Activated CD8-positive, alpha-beta memory T cell treated with anti-CD3 and anti-CD28 coated beads, Interleukin-2, amount 10 ng/mL, durations not matched to agents 7 days and 5 days (primary cell): ENCODE data around the gene CDK5. TPM values are rescaled to one million over a fixed set of nuclear protein-coding genes. Genes with fewer than 3 reads are reported as not detected.

Experiments
- ATAC-seq: fragments of 150-1000 bp; cut with Tn5 transposase; one replicate; pipeline ENCODE4 v1.10.0; 2021; ENCODE audit warnings: moderate library complexity
- CTCF ChIA-PET: fragments of 350-600 bp; sonication (Branson Sonifier 250); formaldehyde crosslinking; loops from one replicate; lab custom pipeline; 2021; ENCODE audit warnings: antibody characterized with exemption; lab: Charles Lee
- DNase-seq: peaks from one replicate; pipeline ENCODE4 v3.0.0-alpha.2; 2020
- H3K27ac Mint-ChIP-seq: one replicate; pipeline ENCODE4 v1.8.0; 2021; ENCODE audit warnings: mild to moderate bottlenecking, mixed read lengths
- H3K27me3 Mint-ChIP-seq: one replicate; pipeline ENCODE4 v1.8.0; 2021; ENCODE audit warnings: mixed read lengths
- H3K36me3 Mint-ChIP-seq: one replicate; pipeline ENCODE4 v1.8.0; 2021; ENCODE audit warnings: mild to moderate bottlenecking, mixed read lengths
- H3K4me1 Mint-ChIP-seq: one replicate; pipeline ENCODE4 v1.8.0; 2021; ENCODE audit warnings: mixed read lengths
- H3K4me3 Mint-ChIP-seq: one replicate; pipeline ENCODE4 v1.8.0; 2021; ENCODE audit warnings: mild to moderate bottlenecking, moderate library complexity, mixed read lengths
- H3K9me3 Mint-ChIP-seq: one replicate; pipeline ENCODE4 v1.8.0; 2022; ENCODE audit warnings: low read depth, mixed read lengths
- total RNA-seq, 2 experiments: library from RNA; stranded (reverse); gene quantifications; one replicate each; pipeline ENCODE4 v1.2.3, GENCODE V29; 2021

Gene CDK5
- total RNA-seq, 2 experiments from 2014 or later = 18.1 to 24.4 TPM

DNA sequence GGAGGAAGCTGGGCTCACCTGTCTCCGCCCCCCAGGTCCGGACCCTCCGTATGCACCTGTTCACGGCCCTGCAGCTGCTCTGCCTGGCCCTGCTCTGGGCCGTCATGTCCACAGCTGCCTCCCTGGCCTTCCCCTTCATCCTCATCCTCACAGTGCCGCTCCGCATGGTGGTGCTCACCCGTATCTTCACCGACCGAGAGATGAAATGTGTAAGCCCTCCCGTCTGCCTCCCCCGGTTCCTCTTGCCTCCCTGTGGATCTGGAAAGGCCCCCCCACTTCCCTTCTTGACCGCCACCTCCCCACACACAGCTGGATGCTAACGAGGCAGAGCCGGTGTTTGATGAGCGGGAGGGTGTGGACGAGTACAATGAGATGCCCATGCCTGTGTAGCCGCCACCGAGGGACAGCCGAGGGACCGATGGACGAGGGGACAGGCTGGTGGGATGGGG, 18.3 kb upstream of the CDK5 start:
- no peak overlapping the region for H3K4me3 Mint-ChIP-seq
- CTCF ChIA-PET = interaction anchor here (0.8 to 1.6 kb wide), 2 partner anchors 9 to 33 kb away, joined by 3 read pairs; no protein-coding TSS in a partner anchor

DNA sequence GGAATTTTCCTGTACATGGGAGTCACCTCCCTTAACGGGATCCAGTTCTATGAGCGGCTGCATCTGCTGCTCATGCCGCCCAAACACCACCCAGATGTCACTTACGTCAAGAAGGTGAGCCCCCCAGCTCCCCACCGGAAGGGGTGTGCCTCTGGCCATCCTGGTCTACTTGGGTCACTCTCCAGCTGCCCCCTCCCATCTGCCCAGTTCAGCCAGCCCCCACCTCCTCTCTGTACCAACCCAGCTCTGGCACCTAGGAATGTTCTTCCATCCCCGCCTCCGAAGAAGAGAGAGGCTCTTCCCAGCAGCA, 17.9 kb upstream of the CDK5 start:
- Mint-ChIP-seq H3K36me3 (peaks cover 18% of the 10 kb centered on the region), H3K9me3 (no peaks in the 10 kb centered on the region), H3K27ac (no peak overlapping the region), H3K4me1 (peaks cover 30% of the 10 kb centered on the region), H3K4me3 (no peak overlapping the region), H3K27me3 (no peaks in the 10 kb centered on the region)
- ATAC-seq = no peak
- no peak for DNase-seq
- CTCF ChIA-PET = interaction anchor here (0.8 to 1.6 kb wide), 2 partner anchors 10 to 33 kb away, joined by 3 read pairs; no protein-coding TSS in a partner anchor

More for the DNA sequence above, 18.3 kb upstream of the CDK5 start:
- Mint-ChIP-seq H3K27ac (no peak overlapping the region), H3K36me3 (peaks cover 18% of the 10 kb centered on the region), H3K27me3 (no peaks in the 10 kb centered on the region), H3K4me1 (peaks cover 30% of the 10 kb centered on the region), H3K9me3 (no peaks in the 10 kb centered on the region)
- no peak for ATAC-seq
- no peak for DNase-seq

DNA sequence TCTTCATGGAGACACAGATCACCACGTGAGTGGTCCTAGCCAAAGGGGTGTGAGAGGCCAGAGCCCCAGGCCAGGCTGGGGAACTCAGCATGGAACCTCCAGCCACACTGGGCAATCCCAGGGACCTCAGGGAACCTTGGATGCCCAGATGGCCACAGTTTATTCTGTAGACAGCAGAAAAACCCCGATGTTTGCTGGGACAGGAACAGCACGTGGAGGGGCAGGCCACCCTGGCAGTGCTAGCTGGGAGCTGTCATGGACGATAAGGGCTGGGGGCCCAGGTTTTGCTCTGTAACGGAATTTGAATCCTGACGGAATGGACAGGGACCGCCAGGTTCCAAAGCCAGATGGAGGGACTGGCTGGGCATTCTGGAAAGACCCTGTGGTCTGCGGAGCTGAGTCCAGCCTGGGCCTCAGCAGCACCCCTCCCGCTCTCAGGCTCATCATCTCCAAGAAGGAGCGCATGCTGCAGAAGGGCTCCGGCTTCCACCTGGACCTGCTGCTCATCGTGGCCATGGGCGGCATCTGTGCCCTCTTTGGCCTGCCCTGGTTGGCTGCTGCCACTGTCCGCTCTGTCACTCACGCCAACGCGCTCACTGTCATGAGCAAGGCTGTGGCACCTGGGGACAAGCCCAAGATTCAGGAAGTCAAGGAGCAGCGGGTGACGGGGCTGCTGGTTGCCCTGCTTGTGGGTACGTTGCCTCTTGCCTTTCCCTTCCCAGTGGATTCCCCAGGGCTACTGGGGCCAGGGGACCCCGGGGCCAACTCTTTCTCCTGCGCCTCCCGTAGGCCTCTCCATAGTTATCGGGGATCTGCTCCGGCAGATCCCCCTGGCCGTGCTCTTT, 17.3 kb upstream of the CDK5 start:
- Mint-ChIP-seq H3K36me3 (peaks cover 19% of the 10 kb centered on the region), H3K27ac (no peak overlapping the region), H3K9me3 (no peaks in the 10 kb centered on the region), H3K4me1 (peaks cover 30% of the 10 kb centered on the region), H3K4me3 (no peak overlapping the region), H3K27me3 (no peaks in the 10 kb centered on the region)
- no peak for DNase-seq
- CTCF ChIA-PET = interaction anchor here (1.5 to 1.6 kb wide), 2 partner anchors 15 to 33 kb away, joined by 3 read pairs; no protein-coding TSS in a partner anchor
- ATAC-seq = no peak

DNA sequence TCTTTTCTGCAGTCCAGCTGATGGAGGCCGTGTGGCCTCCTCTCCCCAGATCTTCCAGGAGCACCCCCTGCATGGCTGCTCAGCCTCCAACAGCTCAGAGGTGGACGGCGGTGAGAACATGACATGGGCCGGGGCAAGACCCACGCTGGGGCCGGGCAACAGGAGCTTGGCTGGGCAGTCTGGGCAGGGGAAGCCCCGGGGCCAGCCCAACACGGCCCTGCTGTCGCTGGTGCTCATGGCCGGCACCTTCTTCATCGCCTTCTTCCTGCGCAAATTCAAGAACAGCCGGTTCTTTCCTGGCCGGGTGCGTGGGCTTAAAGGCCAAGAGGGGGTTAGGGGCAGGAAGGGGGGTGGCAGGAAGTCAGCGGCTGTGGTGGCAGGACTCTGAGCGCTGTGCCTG, 16.3 kb upstream of the CDK5 start:
- Mint-ChIP-seq H3K27ac (peak overlapping the region; percentile 36), H3K4me1 (peaks cover 20% of the 10 kb centered on the region), H3K4me3 (no peak overlapping the region), H3K9me3 (no peaks in the 10 kb centered on the region), H3K27me3 (no peaks in the 10 kb centered on the region), H3K36me3 (peaks cover 16% of the 10 kb centered on the region)
- DNase-seq (no peak), ATAC-seq (no peak)
- CTCF ChIA-PET = interaction anchor here (1.5 kb wide), 1 partner anchor 14 kb away, joined by 3 read pairs; no protein-coding TSS in a partner anchor

DNA sequence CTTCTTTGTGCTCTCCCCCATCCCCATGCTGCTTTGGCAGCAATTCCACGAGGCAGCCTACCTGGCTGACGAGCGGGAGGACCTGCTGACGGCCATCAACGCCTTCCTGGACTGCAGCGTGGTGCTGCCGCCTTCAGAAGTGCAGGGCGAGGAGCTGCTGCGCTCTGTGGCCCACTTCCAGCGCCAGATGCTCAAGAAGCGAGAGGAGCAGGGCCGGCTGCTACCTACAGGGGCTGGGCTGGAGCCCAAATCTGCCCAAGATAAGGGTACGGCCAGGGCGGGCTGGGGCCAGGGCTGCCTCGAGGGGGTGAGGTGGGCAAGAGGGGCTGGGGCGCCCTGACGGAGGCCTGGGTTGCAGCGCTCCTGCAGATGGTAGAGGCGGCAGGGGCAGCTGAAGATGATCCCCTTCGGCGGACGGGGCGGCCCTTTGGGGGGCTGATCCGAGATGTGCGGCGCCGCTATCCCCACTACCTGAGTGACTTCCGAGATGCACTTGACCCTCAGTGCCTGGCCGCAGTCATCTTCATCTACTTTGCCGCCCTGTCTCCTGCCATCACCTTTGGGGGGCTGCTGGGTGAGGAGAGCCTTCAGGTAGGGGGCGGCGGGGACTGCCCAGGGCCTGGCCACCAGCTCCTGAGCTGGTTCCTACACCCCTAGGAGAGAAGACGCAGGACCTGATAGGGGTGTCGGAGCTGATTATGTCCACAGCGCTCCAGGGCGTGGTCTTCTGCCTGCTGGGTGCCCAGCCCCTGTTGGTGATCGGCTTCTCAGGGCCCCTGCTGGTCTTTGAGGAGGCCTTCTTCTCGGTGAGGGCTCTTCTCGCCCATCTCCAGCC, 13.6 kb upstream of the CDK5 start:
- H3K27me3 Mint-ChIP-seq = no peaks in the 10 kb centered on the region
- DNase-seq = no peak
- peaks cover 23% of the 10 kb centered on the region for H3K36me3 Mint-ChIP-seq
- CTCF ChIA-PET = interaction anchor here (1.2 kb wide), 1 partner anchor 9 kb away, joined by 3 read pairs; the partner anchor contains the start of gene FASTK
- H3K27ac Mint-ChIP-seq = no peak overlapping the region
- H3K4me1 Mint-ChIP-seq = peaks cover 9% of the 10 kb centered on the region
- ATAC-seq = no peak
- H3K9me3 Mint-ChIP-seq = no peaks in the 10 kb centered on the region
- no peak overlapping the region for H3K4me3 Mint-ChIP-seq

DNA sequence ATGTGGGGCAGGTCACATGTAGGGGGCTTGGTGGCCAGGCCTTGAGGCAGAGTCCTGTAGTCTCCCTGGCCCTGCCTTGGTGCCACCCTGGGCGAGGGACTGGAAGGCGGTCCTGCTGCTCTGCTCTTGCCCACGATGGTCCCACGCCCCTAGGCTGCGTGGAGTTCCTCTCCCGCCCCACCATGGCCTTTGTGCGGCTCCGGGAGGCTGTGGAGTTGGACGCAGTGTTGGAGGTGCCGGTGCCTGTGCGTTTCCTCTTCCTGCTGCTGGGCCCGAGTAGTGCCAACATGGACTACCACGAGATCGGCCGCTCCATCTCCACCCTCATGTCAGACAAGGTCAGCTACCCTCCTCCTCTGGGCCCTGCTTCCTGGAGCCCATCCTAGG, 12.9 kb upstream of the CDK5 start:
- Mint-ChIP-seq H3K27me3 (no peaks in the 10 kb centered on the region), H3K27ac (no peak overlapping the region), H3K4me1 (peaks cover 9% of the 10 kb centered on the region), H3K36me3 (peaks cover 20% of the 10 kb centered on the region), H3K4me3 (no peak overlapping the region), H3K9me3 (no peaks in the 10 kb centered on the region)
- DNase-seq = no peak
- ATAC-seq = no peak
- CTCF ChIA-PET = interaction anchor here (1.2 kb wide), 1 partner anchor 10 kb away, joined by 3 read pairs; the partner anchor contains the start of gene FASTK

DNA sequence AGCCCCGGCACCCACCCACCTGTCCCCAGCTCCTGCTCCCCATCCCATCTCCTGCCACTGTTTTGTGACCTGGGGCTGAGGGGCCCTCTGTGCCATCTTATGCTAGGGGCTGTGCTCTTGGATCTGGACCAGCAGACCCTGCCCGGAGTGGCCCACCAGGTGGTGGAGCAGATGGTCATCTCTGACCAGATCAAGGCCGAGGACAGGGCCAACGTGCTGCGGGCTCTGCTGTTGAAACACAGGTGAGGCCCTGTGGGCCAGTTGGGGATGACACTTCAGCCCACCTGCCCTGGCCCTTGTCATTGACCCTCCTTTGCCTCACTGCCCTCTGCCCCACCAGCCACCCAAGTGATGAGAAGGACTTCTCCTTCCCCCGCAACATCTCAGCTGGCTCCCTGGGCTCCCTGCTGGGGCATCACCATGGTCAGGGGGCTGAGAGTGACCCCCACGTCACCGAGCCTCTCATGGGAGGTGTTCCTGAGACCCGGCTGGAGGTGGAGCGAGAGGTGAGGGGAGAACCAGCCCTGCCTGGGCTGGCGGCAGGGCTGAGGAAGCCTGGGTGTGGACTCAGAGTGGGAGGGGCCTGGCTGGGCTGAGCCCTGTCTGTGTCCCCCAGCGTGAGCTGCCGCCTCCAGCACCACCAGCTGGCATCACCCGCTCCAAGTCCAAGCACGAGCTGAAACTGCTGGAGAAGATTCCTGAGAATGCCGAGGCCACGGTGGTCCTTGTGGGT, 12.3 kb upstream of the CDK5 start:
- CTCF ChIA-PET = interaction anchor here (1.2 kb wide), 1 partner anchor 10 kb away, joined by 3 read pairs; the partner anchor contains the start of gene FASTK
- ATAC-seq (no peak), DNase-seq (no peak)
- H3K9me3 Mint-ChIP-seq = no peaks in the 10 kb centered on the region
- no peaks in the 10 kb centered on the region for H3K27me3 Mint-ChIP-seq
- no peak overlapping the region for H3K4me3 Mint-ChIP-seq
- H3K36me3 Mint-ChIP-seq = peaks cover 22% of the 10 kb centered on the region
- H3K4me1 Mint-ChIP-seq = peaks cover 9% of the 10 kb centered on the region
- no peak overlapping the region for H3K27ac Mint-ChIP-seq

DNA sequence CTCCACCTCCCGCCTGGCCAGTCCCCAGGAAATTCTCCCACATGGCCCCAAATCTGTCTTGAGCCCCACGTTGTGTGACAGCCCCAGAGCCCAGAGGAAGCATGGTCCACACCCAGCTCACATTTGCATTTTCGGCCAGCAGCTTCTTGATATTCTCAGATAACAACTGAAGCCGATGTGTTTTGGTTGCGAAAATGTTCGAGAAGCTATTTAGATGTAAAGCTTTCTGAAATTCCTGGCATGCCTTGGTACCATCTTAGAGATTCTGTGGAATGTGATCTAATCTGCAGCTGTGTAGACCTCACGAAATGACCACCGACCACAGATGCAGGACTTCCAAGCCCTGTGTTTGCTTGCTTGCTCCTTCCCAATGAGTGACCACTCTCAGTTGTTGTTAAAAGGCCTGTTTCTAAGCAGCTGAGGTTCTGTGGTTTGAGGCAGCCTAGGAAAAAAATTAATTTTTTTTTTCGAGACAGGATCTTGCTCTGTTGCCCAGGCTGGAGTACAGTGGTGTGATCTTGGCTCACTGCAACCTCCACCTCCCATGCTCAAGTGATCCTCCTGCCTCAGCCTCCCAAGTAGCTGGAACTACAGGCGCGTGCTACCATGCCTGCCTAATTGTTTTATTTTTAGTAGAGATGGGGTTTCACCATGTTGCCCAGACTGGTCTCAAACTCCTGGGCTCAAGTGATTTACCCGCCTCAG, 10.5 kb upstream of the CDK5 start:
- Mint-ChIP-seq H3K4me3 (no peak overlapping the region), H3K4me1 (no peaks in the 10 kb centered on the region), H3K27me3 (no peaks in the 10 kb centered on the region), H3K36me3 (peaks cover 19% of the 10 kb centered on the region), H3K27ac (no peak overlapping the region), H3K9me3 (no peaks in the 10 kb centered on the region)
- no peak for DNase-seq
- no peak for ATAC-seq
- CTCF ChIA-PET = interaction anchor here (1.3 kb wide), 2 partner anchors 12 to 16 kb away, joined by 3 to 4 read pairs; partner anchors contain the start of genes FASTK and TMUB1

DNA sequence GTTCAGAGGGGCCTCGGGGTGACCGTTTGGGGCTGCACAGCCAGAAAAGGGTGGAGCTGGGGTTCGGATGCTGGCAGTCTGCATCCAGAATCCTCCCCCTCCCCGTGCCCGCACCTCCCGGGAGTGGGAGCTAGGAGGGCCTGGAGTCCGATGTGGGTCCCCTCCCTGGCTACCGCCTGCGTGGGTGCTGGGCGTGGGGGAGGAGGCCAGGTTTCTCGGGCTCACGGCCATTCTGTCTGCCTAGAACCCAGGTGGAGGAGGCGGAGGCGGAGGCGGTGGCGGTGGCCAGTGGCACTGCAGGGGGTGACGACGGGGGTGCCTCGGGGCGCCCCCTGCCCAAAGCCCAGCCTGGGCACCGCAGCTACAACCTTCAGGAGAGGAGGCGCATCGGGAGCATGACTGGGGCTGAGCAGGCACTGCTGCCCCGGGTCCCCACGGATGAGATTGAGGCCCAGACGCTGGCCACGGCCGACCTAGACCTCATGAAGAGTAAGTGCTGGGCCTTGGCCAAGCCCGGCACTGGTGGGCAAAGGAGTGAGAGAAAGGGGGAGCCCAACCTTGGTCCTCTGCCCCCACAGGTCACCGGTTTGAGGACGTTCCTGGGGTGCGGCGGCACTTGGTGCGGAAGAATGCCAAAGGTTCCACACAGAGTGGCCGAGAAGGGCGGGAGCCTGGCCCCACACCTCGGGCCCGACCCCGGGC, 8.7 kb upstream of the CDK5 start:
- Mint-ChIP-seq H3K4me1 (peaks cover 5% of the 10 kb centered on the region), H3K4me3 (no peak overlapping the region), H3K27me3 (no peaks in the 10 kb centered on the region), H3K9me3 (no peaks in the 10 kb centered on the region), H3K36me3 (peaks cover 13% of the 10 kb centered on the region), H3K27ac (no peak overlapping the region)
- no peak for DNase-seq
- ATAC-seq = no peak
- CTCF ChIA-PET = no interaction called here

DNA sequence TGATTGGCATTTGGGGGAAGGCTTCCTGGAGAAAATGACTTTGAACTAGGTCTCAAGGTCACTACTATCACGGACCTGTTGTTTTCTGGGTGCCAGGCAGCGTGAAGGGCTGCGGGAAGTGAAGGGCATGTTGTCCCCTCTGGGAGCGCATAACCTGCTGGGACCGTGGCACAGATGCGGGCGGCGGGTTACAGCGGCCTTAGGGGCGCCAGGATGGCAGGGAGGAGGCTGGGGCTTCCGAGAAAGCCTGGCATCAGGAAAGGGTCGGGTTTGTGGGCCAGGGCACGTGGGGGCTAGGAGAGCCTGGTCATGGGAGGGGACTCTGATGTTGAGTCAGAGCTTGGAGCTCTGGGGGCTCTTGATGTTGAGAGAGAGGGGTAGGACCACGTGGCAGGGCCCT, 7.8 kb upstream of the CDK5 start:
- Mint-ChIP-seq H3K27me3 (no peaks in the 10 kb centered on the region), H3K27ac (no peak overlapping the region), H3K9me3 (no peaks in the 10 kb centered on the region), H3K4me3 (no peak overlapping the region), H3K4me1 (peaks cover 13% of the 10 kb centered on the region), H3K36me3 (peaks cover 13% of the 10 kb centered on the region)
- DNase-seq (no peak), ATAC-seq (no peak)
- CTCF ChIA-PET = no interaction called here

DNA sequence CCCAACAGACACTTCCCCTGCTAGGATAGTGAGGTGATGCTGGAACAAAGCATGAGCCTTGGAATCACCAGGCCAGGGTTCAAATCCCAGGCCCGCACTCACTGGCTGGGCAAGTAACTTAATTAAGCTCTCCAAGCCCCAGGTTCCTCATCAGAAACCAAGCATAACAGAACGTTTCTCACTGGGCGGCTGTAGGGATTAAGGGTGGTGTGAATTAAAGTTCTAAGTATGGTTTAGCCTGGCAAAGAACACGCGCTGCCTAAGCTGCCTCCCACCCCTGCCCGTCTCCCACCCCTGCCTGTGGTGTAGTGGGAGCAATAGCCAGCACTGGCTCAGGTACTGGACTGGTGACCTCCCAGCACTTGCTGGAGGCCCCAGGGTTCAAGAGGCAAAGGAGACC, 7.3 kb upstream of the CDK5 start:
- Mint-ChIP-seq H3K4me1 (peaks cover 13% of the 10 kb centered on the region), H3K4me3 (no peak overlapping the region), H3K27me3 (no peaks in the 10 kb centered on the region), H3K9me3 (no peaks in the 10 kb centered on the region), H3K36me3 (peaks cover 12% of the 10 kb centered on the region), H3K27ac (no peak overlapping the region)
- no peak for DNase-seq
- no peak for ATAC-seq
- CTCF ChIA-PET = no interaction called here

DNA sequence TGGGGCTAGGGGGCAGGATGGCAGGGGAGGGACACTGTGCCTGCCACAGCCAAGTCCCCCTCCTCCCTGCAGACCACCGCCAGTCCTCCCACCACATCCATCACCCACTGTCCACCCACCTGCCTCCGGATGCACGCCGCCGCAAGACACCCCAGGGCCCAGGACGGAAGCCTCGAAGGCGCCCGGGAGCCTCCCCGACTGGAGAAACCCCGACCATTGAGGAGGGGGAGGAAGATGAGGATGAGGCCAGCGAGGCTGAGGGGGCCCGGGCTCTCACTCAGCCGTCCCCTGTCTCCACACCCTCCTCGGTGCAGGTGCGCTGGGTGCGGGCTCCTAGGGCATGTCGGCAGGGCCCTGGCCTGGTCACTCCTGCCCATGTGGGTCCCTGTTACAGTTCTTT, 6.8 kb upstream of the CDK5 start:
- Mint-ChIP-seq H3K4me1 (peaks cover 13% of the 10 kb centered on the region), H3K4me3 (no peak overlapping the region), H3K9me3 (no peaks in the 10 kb centered on the region), H3K27me3 (no peaks in the 10 kb centered on the region), H3K36me3 (peaks cover 11% of the 10 kb centered on the region), H3K27ac (no peak overlapping the region)
- CTCF ChIA-PET = no interaction called here
- DNase-seq (no peak), ATAC-seq (no peak)
